Muscle layer of colon (tissue), 2 donors: ENCODE measurements around the gene GGCT.
"Not testable (repeated sequence)": the region's sequence is repeated elsewhere in the genome, so short reads cannot be mapped to it uniquely, and the experiment has no call there.

Source experiments
- H3K27ac ChIP-seq: one replicate; pipeline ENCODE4 v1.7.0; 2013; ENCODE audit warnings: low read depth, mild to moderate bottlenecking, low read length, moderate library complexity
- H3K27me3 ChIP-seq, 2 donors: one replicate each; pipeline ENCODE4 v1.7.0; 2013; ENCODE audit warnings: low read length in 2 of 2, mild to moderate bottlenecking in 2 of 2; ENCODE audit not compliant: insufficient read depth in 2 of 2, control insufficient read depth in 1 of 2
- H3K36me3 ChIP-seq: one replicate; pipeline ENCODE4 v1.7.0; 2013; ENCODE audit warnings: mild to moderate bottlenecking, low read length; ENCODE audit not compliant: insufficient read depth
- H3K4me1 ChIP-seq: one replicate; pipeline ENCODE4 v1.7.0; 2013; ENCODE audit warnings: mild to moderate bottlenecking, low read length; ENCODE audit not compliant: insufficient read depth
- H3K4me3 ChIP-seq, 2 donors: one replicate each; pipeline ENCODE4 v1.7.0; 2013; ENCODE audit warnings: low read length in 2 of 2, low read depth in 1 of 2, mild to moderate bottlenecking in 1 of 2, moderate library complexity in 1 of 2
- H3K9ac ChIP-seq: one replicate; pipeline ENCODE4 v1.7.0; 2013; ENCODE audit warnings: low read length
- H3K9me3 ChIP-seq: one replicate; pipeline ENCODE4 v1.7.0; 2013; ENCODE audit warnings: mild to moderate bottlenecking, low read length
- donor health status: abdominal sarcoma.
- donor health status: Adenocarcinoma of cecum.

The GGCT gene

DNA sequence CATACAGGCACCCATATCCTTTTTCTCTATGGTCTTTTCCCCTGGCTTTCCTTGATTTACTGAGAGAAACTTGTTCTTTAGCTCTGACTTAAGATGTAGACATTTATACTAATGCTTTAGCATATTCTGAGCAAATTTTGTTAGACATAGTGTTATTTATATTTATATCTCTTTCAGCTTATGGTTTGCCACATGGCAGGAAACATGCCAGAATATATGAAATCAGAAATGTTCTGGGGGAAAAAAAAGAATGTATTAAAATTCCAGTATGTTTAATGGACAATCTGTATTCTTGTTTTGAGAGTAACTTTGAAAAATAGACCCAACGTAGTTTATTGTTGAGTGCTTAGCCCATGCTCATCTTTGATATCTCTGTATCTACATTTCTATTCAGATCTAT is 10.1 kb upstream of the GGCT start:
- H3K9ac ChIP-seq = no peak overlapping the region
- H3K27ac ChIP-seq = no peak overlapping the region
- no peaks in the 10 kb centered on the region for H3K9me3 ChIP-seq
- H3K36me3 ChIP-seq = no peaks in the 10 kb centered on the region
- no peaks in the 10 kb centered on the region for H3K4me1 ChIP-seq
- H3K27me3 ChIP-seq = no peaks in the 10 kb centered on the region
- H3K4me3 ChIP-seq = no peak overlapping the region

GRCh38 chr7:30514177-30514576 is 9.5 kb upstream of the GGCT start:
- no peak overlapping the region for H3K9ac ChIP-seq
- no peak overlapping the region for H3K4me3 ChIP-seq
- no peaks in the 10 kb centered on the region for H3K4me1 ChIP-seq
- H3K27ac ChIP-seq = no peak overlapping the region
- H3K9me3 ChIP-seq = no peaks in the 10 kb centered on the region
- no peaks in the 10 kb centered on the region for H3K27me3 ChIP-seq
- no peaks in the 10 kb centered on the region for H3K36me3 ChIP-seq

- Histone ChIP-seq H3K9ac (no peak overlapping the region), H3K36me3 (no peaks in the 10 kb centered on the region), H3K9me3 (no peaks in the 10 kb centered on the region), H3K27me3 (no peaks in the 10 kb centered on the region), H3K4me1 (no peaks in the 10 kb centered on the region), H3K4me3 (no peak overlapping the region), H3K27ac (no peak overlapping the region)
These were observed 9.1 kb upstream of the GGCT start for GRCh38 chr7:30513762-30514161.

GRCh38 chr7:30511973-30512662 is 7.5 kb upstream of the GGCT start:
- H3K4me3 ChIP-seq = no peak overlapping the region
- no peaks in the 10 kb centered on the region for H3K27me3 ChIP-seq
- no peaks in the 10 kb centered on the region for H3K9me3 ChIP-seq
- no peak overlapping the region for H3K9ac ChIP-seq
- no peaks in the 10 kb centered on the region for H3K4me1 ChIP-seq
- no peaks in the 10 kb centered on the region for H3K36me3 ChIP-seq
- H3K27ac ChIP-seq = no peak overlapping the region

DNA sequence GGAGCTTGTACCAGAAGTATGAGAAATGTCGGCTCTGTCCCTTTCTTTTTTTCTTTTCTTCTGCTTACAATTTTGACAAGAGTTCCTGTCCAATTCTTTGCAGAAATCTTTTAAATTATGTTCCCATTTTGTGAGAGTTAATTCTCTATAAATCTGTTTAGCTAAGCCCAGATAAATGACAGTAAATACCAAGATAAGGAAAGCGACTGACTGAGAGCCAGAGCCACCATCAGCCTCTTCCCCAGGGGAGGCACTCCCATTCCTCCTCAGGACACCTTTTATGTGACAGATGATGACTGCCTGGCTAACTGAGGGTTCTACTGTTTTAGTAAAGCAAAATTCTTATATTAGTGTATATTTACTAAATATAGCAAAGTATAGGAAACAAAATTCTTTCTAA is 6.9 kb upstream of the GGCT start:
- Histone ChIP-seq H3K9me3 (no peaks in the 10 kb centered on the region), H3K27me3 (no peaks in the 10 kb centered on the region), H3K4me1 (no peaks in the 10 kb centered on the region), H3K36me3 (no peaks in the 10 kb centered on the region), H3K27ac (no peak overlapping the region), H3K9ac (no peak overlapping the region), H3K4me3 (no peak overlapping the region)

DNA sequence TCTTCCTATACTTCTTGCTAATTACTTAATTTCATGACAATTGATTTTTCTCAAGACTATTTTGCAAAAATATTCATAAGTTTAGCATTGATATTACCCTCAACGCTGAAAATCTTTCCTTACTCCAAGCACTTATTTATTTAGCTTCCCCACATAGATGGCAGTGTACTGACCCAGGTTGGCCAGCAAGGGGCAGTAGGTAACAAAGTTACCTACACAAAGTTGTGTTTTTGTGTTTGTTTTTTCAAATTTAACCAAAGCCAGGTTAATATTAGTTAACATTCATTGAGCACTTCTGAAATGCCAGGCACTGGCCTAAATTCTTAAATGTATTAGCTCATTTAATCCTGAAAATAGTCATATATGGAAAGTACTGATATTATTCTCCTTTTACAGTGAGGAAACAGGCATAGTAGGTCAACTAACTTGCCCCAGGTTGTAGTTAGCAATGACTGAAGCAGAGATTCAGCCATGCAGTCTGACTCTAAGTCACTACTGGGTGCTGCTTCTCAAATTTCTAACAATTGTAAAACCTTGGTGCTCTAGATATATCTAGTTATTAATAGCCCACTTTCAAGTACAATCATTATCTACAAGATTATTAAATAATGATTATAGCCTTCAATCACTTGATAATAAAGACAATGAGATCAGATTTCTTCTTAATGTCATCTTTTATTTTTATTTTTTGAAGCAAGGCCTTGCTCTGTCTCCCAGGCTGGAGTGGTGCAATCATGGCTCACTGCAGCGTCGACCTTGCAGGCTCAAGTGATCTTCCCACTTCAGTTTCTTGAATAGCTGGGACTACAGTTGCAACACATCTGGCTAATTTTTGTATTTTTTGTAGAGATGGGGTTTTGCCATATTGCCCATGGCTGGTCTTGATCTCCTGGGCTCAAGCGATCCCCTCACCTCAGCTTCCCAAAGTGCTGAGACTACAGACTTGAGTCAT is 5.8 kb upstream of the GGCT start:
- Histone ChIP-seq H3K4me3 (no peak overlapping the region), H3K27me3 (no peaks in the 10 kb centered on the region), H3K27ac (no peak overlapping the region), H3K9me3 (no peaks in the 10 kb centered on the region), H3K36me3 (no peaks in the 10 kb centered on the region), H3K4me1 (no peaks in the 10 kb centered on the region), H3K9ac (no peak overlapping the region)

GRCh38 chr7:30509171-30509857 is 4.7 kb upstream of the GGCT start:
- H3K4me3 ChIP-seq, H3K4me1 ChIP-seq, H3K27ac ChIP-seq, H3K9me3 ChIP-seq, H3K9ac ChIP-seq, H3K36me3 ChIP-seq, H3K27me3 ChIP-seq: not testable (repeated sequence)

GRCh38 chr7:30507346-30507900 is 2.8 kb upstream of the GGCT start:
- H3K9ac ChIP-seq, H3K27ac ChIP-seq, H3K9me3 ChIP-seq, H3K36me3 ChIP-seq, H3K4me3 ChIP-seq, H3K4me1 ChIP-seq, H3K27me3 ChIP-seq: not testable (repeated sequence)

DNA sequence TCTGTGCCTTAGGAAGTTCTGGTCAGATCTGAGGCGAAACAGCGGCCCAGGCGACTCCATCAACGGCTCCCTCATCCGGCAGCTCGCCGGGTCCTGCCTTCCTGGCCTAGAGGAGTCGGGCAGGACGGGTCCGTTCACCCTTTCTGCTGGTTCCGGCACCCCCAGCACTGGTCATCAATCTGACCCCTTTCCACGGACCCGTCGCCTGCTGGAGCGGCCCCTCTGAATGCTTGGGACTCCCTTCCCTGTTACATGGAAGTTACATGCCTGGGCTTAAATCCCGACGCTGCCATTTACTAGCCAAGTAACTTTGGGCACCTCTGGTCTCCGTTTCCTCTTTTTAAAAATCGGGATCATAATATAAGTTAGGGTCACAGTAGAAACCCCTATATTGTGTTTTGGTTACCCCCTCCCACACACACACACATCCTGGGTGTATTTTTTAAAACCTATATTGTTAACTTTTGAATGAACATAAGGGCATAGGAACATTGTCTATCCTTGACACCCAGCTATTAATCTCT is 607 bp upstream of the GGCT start:
- Histone ChIP-seq H3K4me3 (peak overlapping the region; percentile 70 to 83), H3K27ac (peak overlapping the region; percentile 86), H3K9ac (peak overlapping the region; percentile 12), H3K27me3 (no peaks in the 10 kb centered on the region), H3K36me3 (no peaks in the 10 kb centered on the region), H3K9me3 (no peaks in the 10 kb centered on the region), H3K4me1 (peaks cover 7% of the 10 kb centered on the region)

DNA sequence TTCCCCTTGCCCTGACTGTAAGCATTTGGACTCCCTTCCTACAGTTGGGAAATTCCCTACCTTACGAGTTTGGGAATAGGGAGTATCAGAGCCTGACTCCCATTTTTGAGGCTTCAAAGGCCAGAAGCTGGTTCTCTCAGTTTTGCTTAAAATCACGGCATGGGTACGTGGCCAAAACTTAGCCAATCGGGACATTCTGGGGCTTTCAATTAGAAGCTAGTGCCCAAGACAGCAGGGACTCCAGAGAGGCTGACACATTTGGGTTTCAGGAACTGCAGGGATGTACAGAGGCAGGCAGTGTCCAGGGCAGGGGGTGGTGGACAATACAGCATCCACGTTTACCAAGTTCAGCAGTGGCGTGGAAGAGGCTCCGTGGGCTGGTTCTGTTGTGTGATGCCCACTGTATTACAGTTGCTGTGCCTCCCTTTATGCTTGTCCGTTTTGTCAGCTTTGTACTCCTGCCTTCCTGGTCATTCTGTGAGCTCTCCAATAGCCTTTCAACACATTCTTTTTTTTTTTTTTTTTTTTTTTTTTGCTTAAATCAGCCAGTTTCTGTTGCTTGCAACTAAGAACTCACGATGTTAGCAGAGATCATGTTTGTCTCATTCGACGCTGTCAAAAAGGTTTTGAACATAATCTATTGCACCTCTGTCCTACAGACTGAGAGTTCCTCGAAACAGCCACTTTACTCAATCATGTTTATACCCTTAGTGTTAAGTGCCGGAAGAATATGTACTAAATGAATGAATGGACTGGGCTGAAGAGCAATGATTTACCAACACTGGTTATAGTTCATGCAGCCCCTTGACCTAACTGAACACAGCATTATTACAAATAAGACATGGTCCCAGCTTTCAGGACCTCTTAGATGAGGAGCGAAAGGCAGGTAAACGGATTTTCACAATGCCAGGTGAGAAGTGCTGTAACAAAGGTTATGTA is 1.1 kb downstream of the GGCT start:
- Histone ChIP-seq H3K9me3 (no peaks in the 10 kb centered on the region), H3K27ac (peak overlapping the region; percentile 86), H3K9ac (peak overlapping the region; percentile 73), H3K27me3 (no peaks in the 10 kb centered on the region), H3K4me1 (peaks cover 7% of the 10 kb centered on the region), H3K36me3 (no peaks in the 10 kb centered on the region), H3K4me3 (peak overlapping the region; percentile 83)
